ENCODE data around the gene RGS11.

The RGS11 gene

GRCh38 chr16:264440-264951 lies 11.2 kb downstream of the RGS11 start:
- H3K4me2 ChIP-seq (ENCODE audit: low read length), result no peak overlapping the region
- no peaks in the 10 kb centered on the region for H3K9me3 ChIP-seq (ENCODE audit: control insufficient read depth, insufficient read depth, low read length)
- no peak for TF ChIP-seq EZH2phosphoT487 (IDR thresholded peaks at IDR 0.05; ENCODE audit: borderline replicate concordance, low read length)
- TF ChIP-seq CTCF (IDR thresholded peaks at IDR 0.05; ENCODE audit: low read depth, low read length, poor library complexity, severe bottlenecking), result no peak
- H3K27ac ChIP-seq (ENCODE audit: low read depth, low read length), result no peak overlapping the region
- H3K4me3 ChIP-seq (ENCODE audit: low read length), result no peak overlapping the region
- no peaks in the 10 kb centered on the region for H3K27me3 ChIP-seq (ENCODE audit: control insufficient read depth, low read length)
- no peaks in the 10 kb centered on the region for H3K79me2 ChIP-seq (ENCODE audit: control insufficient read depth, low read length)
- no peaks in the 10 kb centered on the region for H3K4me1 ChIP-seq (ENCODE audit: control insufficient read depth, low read length)
- H3K36me3 ChIP-seq (ENCODE audit: control insufficient read depth, low read length), result 0 out of 2 replicates have a peak, but pooled peaks cover 4% of the 10 kb centered on the region
- no peaks in the 10 kb centered on the region for H3F3A ChIP-seq (ENCODE audit: control insufficient read depth, insufficient read depth)
- no peaks in the 10 kb centered on the region for H3K9me2 ChIP-seq (replicated peaks; ENCODE audit: control insufficient read depth, low read length)
- no peaks in the 10 kb centered on the region for H4K20me1 ChIP-seq (ENCODE audit: control insufficient read depth, insufficient read depth, low read depth, low read length)

GRCh38 chr16:263944-264343 lies 11.8 kb downstream of the RGS11 start:
- no peak overlapping the region for H3K27ac ChIP-seq (ENCODE audit: low read depth, low read length)
- no peak overlapping the region for H3K4me2 ChIP-seq (ENCODE audit: low read length)
- H3K36me3 ChIP-seq (ENCODE audit: control insufficient read depth, low read length), result 0 out of 2 replicates have a peak, but pooled peaks cover 4% of the 10 kb centered on the region
- H3F3A ChIP-seq (ENCODE audit: control insufficient read depth, insufficient read depth), result no peaks in the 10 kb centered on the region
- H3K79me2 ChIP-seq (ENCODE audit: control insufficient read depth, low read length), result no peaks in the 10 kb centered on the region
- no peaks in the 10 kb centered on the region for H3K9me3 ChIP-seq (ENCODE audit: control insufficient read depth, insufficient read depth, low read length)
- no peaks in the 10 kb centered on the region for H3K27me3 ChIP-seq (ENCODE audit: control insufficient read depth, low read length)
- H3K9me2 ChIP-seq (replicated peaks; ENCODE audit: control insufficient read depth, low read length), result no peaks in the 10 kb centered on the region
- H3K4me1 ChIP-seq (ENCODE audit: control insufficient read depth, low read length), result no peaks in the 10 kb centered on the region
- no peaks in the 10 kb centered on the region for H4K20me1 ChIP-seq (ENCODE audit: control insufficient read depth, insufficient read depth, low read depth, low read length)
- TF ChIP-seq CTCF (IDR thresholded peaks at IDR 0.05; ENCODE audit: low read depth, low read length, poor library complexity, severe bottlenecking) (no peak), EZH2phosphoT487 (IDR thresholded peaks at IDR 0.05; ENCODE audit: borderline replicate concordance, low read length) (no peak)
- no peak overlapping the region for H3K4me3 ChIP-seq (ENCODE audit: low read length)

GRCh38 chr16:263182-263774 lies 12.5 kb downstream of the RGS11 start:
- H3K9me2 ChIP-seq (replicated peaks; ENCODE audit: control insufficient read depth, low read length), result no peaks in the 10 kb centered on the region
- no peaks in the 10 kb centered on the region for H3K79me2 ChIP-seq (ENCODE audit: control insufficient read depth, low read length)
- no peaks in the 10 kb centered on the region for H3K4me1 ChIP-seq (ENCODE audit: control insufficient read depth, low read length)
- no peak for TF ChIP-seq EZH2phosphoT487 (IDR thresholded peaks at IDR 0.05; ENCODE audit: borderline replicate concordance, low read length)
- TF ChIP-seq CTCF (IDR thresholded peaks at IDR 0.05; ENCODE audit: low read depth, low read length, poor library complexity, severe bottlenecking), result no peak
- H3K27me3 ChIP-seq (ENCODE audit: control insufficient read depth, low read length), result no peaks in the 10 kb centered on the region
- H3K4me2 ChIP-seq (ENCODE audit: low read length), result no peak overlapping the region
- no peak overlapping the region for H3K27ac ChIP-seq (ENCODE audit: low read depth, low read length)
- H3F3A ChIP-seq (ENCODE audit: control insufficient read depth, insufficient read depth), result no peaks in the 10 kb centered on the region
- 0 out of 2 replicates have a peak, but pooled peaks cover 4% of the 10 kb centered on the region for H3K36me3 ChIP-seq (ENCODE audit: control insufficient read depth, low read length)
- no peaks in the 10 kb centered on the region for H4K20me1 ChIP-seq (ENCODE audit: control insufficient read depth, insufficient read depth, low read depth, low read length)
- H3K4me3 ChIP-seq (ENCODE audit: low read length), result no peak overlapping the region
- H3K9me3 ChIP-seq (ENCODE audit: control insufficient read depth, insufficient read depth, low read length), result no peaks in the 10 kb centered on the region

Measured in DOHH2 (cell line).